Central memory CD4-positive, alpha-beta T cell (primary cell): Measurements from ENCODE around the gene GNL3L.
"Not testable (repeated sequence)": the region's sequence is repeated elsewhere in the genome, so short reads cannot be mapped to it uniquely, and the experiment has no call there.

Experiments
- DNase-seq: peaks from one replicate; pipeline ENCODE4 v3.0.0; 2022

The GNL3L gene

DNA sequence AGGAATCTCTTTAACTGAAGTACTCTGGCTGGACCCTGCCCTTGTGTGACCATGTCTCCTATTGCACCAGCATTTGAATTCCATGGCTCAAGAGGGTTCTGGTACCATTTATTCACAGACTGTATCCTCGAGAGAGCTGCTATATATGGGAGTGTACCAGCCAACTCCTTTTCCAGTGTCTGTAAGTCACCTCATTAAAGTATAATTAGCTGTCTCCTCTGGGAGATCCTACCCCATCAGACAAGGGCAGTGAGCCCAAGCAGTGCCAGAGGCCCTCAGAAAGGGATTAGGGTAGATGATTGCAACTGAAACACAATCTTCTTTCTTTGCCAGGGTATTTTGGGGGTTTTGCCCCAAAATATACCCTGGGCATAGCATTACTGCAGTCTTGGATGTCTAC is 31.6 kb downstream of the GNL3L start:
- no peak for DNase-seq

DNA sequence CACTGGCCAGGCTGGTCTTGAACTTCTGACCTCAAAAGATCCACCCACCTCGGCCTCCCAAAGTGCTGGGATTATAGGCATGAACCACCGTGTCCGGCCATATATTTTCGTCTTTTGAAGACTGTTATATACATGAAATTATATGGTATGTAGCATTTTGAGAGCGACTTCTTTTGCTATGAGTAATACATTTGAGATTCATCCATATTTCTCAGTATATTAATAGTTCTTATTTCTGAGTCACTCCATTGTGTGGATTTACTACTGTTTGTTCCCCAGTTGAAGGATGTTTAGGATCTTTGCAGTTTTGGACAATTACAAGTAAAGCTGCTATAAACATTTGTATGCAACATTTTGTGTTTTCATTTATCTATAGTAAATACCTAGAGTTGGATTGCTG is 34.9 kb downstream of the GNL3L start:
- DNase-seq: no peak

DNA sequence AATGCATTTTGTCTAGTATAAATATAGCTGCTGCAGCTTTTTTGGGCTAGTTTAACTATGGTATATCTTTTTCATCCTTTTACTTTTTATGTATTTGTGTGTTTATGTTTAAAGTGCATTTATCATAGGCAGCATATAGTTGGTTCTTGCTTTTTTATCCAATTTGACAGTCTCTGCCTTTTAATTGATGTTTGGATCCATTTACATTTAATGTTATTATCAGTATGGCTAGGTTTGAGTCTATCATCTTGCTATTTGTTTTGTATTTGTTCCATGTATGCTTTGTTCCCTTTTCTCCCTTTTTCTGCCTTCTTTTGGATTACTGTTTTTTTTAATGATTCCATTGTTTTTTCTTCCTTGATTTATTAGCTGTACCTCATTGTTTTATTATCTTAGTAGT is 40.3 kb downstream of the GNL3L start:
- DNase-seq: no peak

DNA sequence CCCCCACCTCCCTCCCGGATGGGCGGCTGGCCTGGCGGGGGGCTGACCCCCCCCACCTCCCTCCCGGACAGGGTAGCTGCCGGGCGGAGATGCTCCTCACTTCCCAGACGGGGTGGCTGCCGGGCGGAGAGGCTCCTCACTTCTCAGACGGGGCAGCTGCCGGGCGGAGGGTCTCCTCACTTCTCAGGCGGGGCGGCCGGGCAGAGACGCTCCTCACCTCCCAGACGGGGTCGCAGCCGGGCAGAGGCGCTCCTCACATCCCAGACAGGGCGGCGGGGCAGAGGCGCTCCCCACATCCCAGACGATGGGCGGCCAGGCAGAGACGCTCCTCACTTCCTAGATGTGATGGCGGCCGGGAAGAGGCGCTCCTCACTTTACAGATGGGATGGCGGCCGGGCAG is 42.6 kb downstream of the GNL3L start:
- not testable (repeated sequence) for DNase-seq

DNA sequence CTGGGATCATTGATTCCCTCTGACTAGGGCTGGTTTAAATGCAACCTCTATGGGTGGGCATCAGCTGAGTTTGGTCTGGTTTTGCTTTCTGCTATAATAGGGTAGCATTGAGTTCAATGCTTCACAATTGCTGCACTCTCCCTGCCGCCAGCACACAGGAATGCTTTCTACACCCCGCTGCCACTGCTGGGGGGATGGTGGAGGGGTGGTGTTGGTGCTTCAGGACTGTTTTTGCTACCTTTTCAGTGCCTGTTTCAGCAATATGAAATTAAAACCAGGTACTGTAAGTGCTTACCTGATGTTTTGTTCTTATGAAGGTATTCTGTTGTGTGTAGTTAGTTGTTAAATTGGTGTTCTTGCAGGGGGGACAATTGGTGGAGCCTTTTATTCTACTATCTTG is 67.7 kb downstream of the GNL3L start:
- DNase-seq: no peak

DNA sequence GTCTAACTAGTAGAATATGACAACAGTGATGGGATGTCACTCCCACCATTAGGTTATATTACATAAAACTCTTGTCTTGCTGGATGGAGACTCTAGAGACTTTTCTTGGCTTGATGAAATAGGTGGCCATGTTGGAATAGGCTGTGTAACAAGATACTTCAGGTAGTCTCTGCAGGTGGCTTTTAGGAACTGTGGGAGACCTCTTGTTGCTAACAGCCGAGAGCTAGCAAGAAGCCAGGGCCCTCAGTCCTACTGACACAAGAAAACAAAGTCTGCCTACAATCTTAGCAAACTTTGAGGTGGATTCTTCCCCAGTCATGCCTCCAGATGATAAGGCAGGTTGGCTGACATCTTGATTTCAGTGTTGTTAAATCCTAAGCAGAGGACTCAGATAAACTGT is 72.5 kb downstream of the GNL3L start:
- DNase-seq: no peak
